Ramos (cell line): ENCODE data around the gene CHST8.

Source experiments
- in situ Hi-C: fragments of 300-500 bp; cut with MboI; formaldehyde crosslinking; loops from one replicate; pipeline ENCODE4 v1.14.3; 2022; ENCODE audit warnings: low sequenced_read_pairs; ENCODE audit not compliant: unreplicated experiment

CHST8 gene

DNA sequence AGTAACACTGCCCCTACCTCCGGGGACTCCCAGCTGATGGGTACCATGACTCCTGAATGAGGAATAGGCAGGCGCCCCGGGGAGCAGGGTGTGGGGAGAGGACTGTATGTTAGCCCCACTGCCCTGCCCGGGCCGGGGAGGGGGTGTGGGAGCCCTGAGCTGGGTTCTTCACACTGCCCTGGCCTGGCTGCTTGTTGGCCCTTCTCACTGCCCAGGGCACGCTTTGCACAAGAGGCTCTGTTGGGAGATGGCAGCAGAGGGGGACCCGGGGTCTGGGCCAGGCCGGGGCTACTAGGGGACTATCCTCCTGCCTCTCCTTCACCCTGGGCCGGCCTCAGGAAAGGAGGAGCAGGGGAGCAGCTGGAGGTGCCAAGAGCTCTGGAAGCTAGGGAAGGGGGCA, 155.6 kb downstream of the CHST8 start:
- in situ Hi-C loops, result loop anchor here (10.0 to 25.0 kb wide), 2 partner anchors 543 to 560 kb away; no protein-coding TSS in a partner anchor

- in situ Hi-C loops, result loop anchor here (10.0 to 25.0 kb wide), 2 partner anchors 543 to 560 kb away; no protein-coding TSS in a partner anchor
Measured at GRCh38 chr19:33777753-33778088, 156.0 kb downstream of the CHST8 start.

GRCh38 chr19:33778089-33778791, 156.5 kb downstream of the CHST8 start:
- in situ Hi-C loops, result loop anchor here (10.0 to 25.0 kb wide), 2 partner anchors 543 to 559 kb away; no protein-coding TSS in a partner anchor

DNA sequence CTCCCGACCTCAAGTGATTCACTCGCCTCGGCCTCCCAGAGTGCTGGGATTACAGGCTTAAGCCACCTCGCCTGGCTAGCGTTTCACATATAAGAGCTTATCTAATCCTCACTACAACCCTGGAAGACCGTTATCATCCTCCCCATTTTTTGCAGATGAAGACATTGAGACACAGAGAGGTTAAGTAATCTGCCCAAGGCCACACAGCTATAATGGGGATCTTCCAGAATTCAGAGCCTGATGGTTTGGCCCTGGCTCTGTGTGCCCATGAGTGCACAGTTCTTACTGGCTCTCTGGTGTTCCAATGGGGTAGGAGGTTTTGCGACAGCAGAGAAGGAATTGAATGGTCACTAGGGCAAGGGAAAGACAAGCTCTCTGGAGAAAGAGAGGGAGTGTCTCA, 158.1 kb downstream of the CHST8 start:
- in situ Hi-C loops, result loop anchor here (10.0 to 25.0 kb wide), 4 partner anchors 315 to 557 kb away; no protein-coding TSS in a partner anchor

- in situ Hi-C loops, result loop anchor here (10.0 to 25.0 kb wide), 3 partner anchors 315 to 557 kb away; no protein-coding TSS in a partner anchor
Measured at GRCh38 chr19:33780251-33780650, 158.5 kb downstream of the CHST8 start.

DNA sequence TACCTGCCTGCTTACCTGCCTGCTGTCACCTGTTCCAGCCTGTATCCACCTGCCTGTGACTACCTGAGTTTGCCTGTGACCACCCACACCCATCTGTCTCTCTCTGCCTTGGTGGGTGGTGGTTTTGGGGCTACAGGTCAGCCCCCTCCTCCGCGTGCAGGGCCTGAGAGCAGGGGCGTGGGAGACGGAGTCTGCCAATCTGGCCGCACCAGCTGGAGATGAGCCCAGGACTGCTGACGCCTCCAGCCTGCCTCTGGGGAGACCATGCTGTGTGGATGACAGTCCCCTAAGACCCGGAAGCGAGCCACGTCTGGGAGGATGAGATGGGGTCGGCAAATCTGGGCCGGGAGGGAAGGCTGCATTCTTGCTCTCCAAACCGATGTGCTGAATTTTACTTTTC, 159.0 kb downstream of the CHST8 start:
- in situ Hi-C loops, result loop anchor here (10.0 to 25.0 kb wide), 3 partner anchors 314 to 557 kb away; no protein-coding TSS in a partner anchor

DNA sequence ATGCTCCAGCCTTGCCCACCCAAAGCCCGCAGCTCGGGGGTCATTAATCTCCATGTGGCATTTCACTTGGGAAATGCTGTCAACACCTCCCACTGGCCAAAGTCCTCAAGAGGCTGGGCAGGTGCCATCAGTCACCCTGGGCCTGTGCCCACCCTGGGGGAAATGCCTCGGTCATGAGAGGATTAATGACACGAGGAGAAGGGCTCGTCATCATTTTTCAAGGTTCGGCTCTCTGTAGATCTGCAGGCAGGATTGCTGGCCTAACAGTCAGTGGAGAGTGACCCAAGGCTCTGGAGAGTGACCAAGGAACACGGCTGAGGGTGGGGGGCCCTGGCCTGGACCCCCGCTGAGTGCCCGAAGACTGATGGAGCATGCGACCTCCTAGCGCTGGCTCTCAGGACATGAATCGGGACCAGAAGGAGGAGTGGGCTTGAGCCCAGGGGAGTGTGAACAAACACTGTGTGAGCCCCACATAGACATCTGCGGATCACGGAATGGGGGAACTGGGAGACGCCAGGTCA, 159.7 kb downstream of the CHST8 start:
- in situ Hi-C loops, result loop anchor here (10.0 to 25.0 kb wide), 3 partner anchors 313 to 556 kb away; no protein-coding TSS in a partner anchor

GRCh38 chr19:33781996-33782395, 160.2 kb downstream of the CHST8 start:
- in situ Hi-C loops, result loop anchor here (10.0 to 25.0 kb wide), 3 partner anchors 313 to 555 kb away; no protein-coding TSS in a partner anchor

DNA sequence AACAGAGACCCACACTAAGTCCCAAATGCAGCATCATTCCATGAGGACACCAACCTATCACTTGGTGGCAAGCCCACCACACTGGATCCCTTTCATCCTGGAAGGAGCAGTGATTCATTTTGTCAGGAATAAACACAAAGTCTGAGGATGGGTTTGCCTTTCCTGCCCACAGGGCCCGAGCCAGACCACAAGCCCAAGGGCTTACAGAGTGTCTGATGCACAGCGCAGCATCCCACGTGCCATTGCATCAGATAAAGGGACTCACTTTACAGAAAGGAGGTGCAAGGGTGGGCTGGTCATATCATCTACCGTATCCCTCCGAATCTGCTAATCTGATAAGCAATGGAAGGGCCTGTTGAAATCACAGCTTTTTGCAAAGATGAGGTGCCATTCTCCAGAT, 162.7 kb downstream of the CHST8 start:
- in situ Hi-C loops, result loop anchor here (10.0 to 25.0 kb wide), 3 partner anchors 310 to 553 kb away; no protein-coding TSS in a partner anchor

DNA sequence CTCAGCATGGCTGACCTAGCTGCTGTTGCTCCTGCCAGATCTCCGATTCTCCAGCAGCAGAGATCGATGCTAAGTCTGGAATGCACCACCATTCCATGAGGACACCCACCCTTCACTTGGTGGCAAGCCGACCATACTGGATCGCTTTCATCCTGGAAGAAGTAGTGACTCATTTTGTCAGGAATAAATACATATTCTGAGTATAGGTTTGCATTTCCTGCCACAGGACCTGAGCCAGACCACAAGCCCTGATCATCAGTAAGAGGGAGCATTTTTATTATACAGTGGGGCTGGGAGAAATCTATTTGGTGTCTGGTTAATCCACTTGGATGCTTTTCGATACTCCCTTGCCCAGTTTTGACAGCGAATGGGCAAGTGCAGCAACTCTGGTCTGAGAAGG, 164.0 kb downstream of the CHST8 start:
- in situ Hi-C loops, result loop anchor here (10.0 to 25.0 kb wide), 3 partner anchors 309 to 552 kb away; no protein-coding TSS in a partner anchor

DNA sequence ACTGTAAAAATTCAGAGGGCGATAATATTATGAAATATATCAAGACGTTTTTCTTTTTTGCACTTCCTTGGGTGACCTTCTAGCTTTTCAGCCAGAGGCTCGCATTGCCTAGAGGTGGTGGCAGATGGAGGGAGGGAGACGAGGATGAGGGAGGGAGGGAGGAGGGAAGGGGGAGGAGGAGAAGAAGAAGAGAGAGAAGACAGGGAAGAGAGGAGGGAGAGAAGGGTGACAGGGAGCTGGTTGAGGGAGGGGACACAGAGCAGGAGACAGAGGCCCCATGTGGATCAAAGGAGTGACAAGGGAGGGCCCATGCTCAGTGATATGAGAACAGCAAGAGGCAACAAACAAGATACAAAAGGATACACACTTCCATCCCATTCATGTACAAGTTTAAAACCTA, 166.9 kb downstream of the CHST8 start:
- in situ Hi-C loops, result loop anchor here (10.0 to 25.0 kb wide), 3 partner anchors 306 to 549 kb away; no protein-coding TSS in a partner anchor

- in situ Hi-C loops, result loop anchor here (10.0 to 25.0 kb wide), 3 partner anchors 305 to 548 kb away; no protein-coding TSS in a partner anchor
Measured at GRCh38 chr19:33789344-33789743, 167.6 kb downstream of the CHST8 start.

DNA sequence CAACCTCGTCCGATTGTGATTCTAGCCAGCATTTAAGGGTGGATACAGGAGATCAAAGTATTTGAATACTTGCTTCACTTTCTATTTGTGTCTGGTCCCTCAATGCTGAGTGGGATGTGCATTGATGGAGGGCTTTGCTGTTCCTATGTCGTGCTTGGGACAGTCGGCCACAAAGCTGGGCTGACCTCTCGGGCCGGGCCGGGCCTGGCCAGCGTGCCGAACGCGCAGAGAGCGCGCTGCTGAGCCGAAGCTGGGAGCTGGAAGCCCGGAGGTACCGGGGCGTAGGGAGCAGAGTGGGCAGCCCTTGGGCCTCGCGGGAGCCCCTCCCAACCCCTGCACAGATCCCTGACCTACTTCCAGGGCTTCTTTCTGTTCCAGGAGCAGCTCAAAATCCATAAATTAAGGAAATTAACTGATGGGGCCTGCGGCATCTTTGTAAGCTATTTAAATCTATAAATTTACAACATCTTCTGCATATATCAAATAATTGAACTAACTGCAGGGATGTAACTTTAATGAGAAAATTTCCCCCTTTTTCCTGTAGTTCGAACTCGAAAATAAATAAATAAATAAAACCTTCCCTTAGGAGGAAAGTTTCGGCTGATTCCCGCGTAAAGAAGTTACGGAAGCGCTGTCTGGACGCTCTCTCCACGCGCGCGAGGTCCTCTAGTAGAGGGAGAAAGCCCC, 173.1 kb downstream of the CHST8 start:
- in situ Hi-C loops, result loop anchor here (25.0 kb wide), 1 partner anchor 542 kb away; no protein-coding TSS in a partner anchor

DNA sequence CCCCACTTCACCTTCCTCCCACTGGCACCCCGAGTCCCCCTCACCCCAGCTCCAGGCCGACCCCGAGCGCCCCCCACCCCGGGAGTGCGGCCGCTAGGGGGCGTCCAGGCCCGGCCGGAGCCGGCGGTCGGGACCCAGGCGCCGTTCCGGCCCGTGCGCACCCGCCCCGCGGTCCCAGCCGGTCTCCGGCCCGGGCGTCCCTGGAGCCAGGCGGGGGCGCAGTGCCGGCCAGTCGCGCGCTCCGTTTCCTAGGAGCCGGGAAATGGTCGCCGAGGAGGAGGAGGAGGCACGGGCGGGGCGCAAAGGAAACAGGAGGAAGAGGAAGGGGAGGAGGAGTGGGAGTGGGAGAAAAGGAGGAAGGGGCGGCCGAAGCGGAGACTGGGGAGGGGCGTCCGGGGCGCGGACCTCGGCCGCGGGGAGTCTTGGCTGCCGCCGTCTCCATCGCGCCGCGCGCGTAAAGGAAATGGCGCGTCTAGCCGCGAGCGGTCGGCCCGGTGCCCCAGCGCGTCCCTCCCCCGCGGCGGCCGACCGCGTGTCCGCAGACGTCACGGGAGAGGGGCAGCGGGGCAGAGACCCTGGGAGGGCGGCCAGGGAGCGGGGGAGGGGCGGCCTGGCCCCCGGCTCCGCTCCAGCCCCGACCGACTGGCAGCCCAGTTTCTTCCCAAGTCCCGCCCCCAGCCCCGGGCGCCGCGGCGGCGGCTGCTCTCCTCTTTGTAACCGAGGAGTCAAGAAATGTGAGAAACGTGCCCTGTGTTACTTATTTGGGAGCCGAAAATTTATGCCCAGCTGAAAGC, 173.8 kb downstream of the CHST8 start:
- in situ Hi-C loops, result loop anchor here (25.0 kb wide), 1 partner anchor 542 kb away; no protein-coding TSS in a partner anchor

DNA sequence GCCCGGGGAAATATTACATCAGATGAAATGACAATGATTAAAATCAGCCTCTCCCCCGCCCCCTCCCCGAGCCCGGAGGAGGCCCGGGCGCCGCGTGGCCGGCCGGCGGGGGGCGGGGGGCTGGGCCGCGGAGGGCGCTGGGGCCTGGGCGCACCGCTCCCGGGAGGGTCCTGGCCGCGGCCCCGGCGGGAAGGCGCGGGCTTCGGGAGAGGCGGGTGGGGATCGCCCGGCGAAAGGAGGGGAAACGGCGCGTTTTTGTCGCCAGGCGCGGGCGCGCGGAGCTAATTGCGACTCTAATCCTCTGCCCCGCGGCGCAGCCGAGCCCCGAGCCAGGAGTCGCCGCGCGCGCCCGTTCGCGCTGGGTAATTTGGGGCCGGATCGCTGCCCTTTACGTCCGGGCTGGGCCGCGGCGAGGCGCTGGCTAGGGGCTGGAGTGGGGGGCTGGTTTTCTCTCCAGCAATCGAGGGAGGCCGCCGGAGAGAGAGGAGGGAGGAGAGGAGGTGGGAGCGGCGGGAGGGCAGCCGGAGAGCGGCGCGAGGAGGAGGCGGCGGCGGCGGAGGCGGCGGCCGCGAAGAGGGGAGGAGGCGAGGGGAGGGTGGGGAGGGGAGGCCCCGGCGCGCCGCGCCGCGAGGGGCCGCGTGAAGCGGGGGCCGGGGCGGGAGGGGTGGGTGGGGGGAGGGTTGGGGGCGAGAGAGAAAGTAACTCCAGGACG, 174.6 kb downstream of the CHST8 start, which contains the start of gene KCTD15:
Gene KCTD15 (plus strand): TSS at position 707 of the 712 bp plus-strand sequence. CDS start 3,585 bp downstream, outside the sequence.
- in situ Hi-C loops, result loop anchor here (25.0 kb wide), 1 partner anchor 541 kb away; no protein-coding TSS in a partner anchor

GRCh38 chr19:33797802-33798671, 176.3 kb downstream of the CHST8 start:
- in situ Hi-C loops, result loop anchor here (25.0 kb wide), 1 partner anchor 539 kb away; no protein-coding TSS in a partner anchor

- in situ Hi-C loops, result loop anchor here (25.0 kb wide), 1 partner anchor 539 kb away; no protein-coding TSS in a partner anchor
Measured at GRCh38 chr19:33798681-33799111, 176.9 kb downstream of the CHST8 start.

DNA sequence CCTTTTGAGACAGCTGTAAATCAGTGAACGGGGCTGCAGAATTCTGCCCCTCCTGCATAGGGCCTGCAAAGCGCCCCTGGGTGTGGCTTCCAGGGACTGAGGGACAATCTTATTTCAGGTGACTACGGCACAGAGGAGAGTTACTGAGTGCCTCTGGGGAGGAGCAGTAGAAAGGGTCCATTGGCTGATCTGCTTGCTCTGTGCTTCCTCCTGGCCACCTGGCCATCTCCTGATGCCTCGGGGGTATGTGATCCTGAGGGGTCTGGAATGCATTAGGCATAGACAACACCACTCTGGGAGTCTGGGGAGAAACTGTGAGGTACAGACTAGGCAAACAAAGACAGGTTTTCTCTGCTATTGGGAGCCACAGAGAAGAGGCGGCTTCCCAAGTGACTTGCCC, 177.7 kb downstream of the CHST8 start:
- in situ Hi-C loops, result loop anchor here (25.0 kb wide), 1 partner anchor 538 kb away; no protein-coding TSS in a partner anchor
